Fibroblast of the aortic adventitia (primary cell): ENCODE data around the gene RASGRP4. TPM values are rescaled to one million over a fixed set of nuclear protein-coding genes. Genes with fewer than 3 reads are reported as not detected.

ENCODE experiments used
- DNase-seq: peaks from one replicate; pipeline ENCODE4 v3.0.0-alpha.2; 2010; ENCODE audit warnings: low read depth
- H3K4me3 ChIP-seq: 2 replicates; pipeline ENCODE4 v1.5.1; 2011; ENCODE audit warnings: low read depth, mild to moderate bottlenecking, control low read depth, low read length, moderate library complexity
- CTCF ChIP-seq: IDR thresholded peaks from 2 replicates; pipeline ENCODE4 v1.5.1; 2011; ENCODE audit warnings: mild to moderate bottlenecking, low read length, control low read depth, inconsistent platforms; ENCODE audit not compliant: insufficient read depth
- total RNA-seq: library from RNA; depleted of rRNA; stranded (reverse); fragments of >200 nt; gene quantifications from 2 replicates; pipeline ENCODE4 v1.2.3, GENCODE V29; 2012; ENCODE audit warnings: low replicate concordance

RASGRP4 gene
- total RNA-seq, 1 donor, result not detected

DNA sequence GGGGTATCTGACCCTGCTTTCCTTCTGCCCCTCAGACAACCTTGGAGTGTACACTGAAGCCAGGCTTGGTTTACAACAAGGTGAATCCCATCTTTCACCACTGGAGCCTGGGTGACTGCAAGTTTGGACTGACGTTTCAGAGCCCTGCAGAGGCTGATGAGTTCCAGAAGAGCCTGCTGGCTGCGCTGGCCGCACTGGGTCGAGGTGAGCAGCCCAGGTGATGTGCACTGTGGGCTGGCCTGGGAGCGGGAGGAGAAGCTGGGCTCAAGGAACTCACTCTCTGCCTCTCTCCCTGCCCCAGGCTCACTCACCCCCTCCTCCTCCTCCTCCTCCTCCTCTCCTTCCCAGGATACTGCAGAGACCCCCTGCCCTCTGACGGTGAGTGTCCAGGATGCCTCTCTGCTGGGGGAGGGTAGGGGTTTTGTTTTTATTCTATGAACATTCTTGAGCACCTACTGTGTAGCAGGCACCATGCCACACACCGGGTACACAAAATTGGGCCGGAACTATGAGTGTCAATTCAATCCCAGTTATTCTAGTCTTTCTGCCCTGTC lies 34.0 kb downstream of the RASGRP4 start:
- no peak overlapping the region for H3K4me3 ChIP-seq
- no peak for DNase-seq
- TF ChIP-seq CTCF, result no peak

DNA sequence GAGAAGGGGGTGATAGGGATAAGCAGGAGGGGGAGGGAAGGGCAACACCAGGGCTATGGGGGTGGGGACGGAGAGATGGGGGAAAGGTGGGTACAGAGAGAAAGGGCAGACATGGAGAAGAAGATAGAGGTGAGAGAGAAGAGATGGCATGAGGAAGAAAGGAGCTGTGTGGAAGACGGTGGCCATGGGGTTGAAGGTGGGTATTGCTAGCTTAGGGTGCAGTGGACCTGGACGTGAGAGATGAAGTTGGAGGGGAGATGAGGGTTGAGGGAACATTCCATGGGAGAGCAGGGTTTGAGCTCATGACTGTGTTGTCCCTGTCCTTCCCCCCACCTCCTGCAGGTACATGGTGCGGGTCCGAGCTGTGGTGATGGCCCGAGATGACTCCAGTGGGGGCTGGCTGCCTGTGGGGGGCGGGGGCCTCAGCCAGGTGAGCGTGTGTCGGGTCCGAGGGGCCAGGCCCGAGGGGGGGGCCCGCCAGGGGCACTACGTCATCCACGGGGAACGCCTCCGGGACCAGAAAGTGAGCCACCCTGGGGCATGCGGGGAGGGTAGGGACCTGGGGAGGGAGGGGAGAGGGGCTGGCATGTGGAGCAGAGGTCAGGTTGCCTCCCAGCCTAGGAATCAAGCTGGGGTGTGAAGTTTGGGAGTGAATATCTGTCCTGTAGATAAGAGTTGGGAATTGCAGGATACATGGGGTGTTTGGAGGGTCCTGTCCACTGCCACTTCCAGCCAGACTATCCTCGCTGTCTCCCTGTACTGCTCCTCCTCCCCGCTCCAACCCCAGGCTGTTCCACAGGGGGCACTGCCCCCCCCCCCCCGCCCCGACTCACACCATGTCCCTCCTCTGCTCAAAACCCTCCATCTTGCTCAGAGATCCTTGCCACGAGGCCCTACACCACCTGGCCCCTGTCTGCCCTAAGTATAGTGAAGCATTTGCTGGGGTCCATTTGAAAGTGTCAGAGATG lies 35.8 kb downstream of the RASGRP4 start:
- no peak for TF ChIP-seq CTCF
- peak overlapping the region; percentile 90 for H3K4me3 ChIP-seq
- DNase-seq, result no peak

DNA sequence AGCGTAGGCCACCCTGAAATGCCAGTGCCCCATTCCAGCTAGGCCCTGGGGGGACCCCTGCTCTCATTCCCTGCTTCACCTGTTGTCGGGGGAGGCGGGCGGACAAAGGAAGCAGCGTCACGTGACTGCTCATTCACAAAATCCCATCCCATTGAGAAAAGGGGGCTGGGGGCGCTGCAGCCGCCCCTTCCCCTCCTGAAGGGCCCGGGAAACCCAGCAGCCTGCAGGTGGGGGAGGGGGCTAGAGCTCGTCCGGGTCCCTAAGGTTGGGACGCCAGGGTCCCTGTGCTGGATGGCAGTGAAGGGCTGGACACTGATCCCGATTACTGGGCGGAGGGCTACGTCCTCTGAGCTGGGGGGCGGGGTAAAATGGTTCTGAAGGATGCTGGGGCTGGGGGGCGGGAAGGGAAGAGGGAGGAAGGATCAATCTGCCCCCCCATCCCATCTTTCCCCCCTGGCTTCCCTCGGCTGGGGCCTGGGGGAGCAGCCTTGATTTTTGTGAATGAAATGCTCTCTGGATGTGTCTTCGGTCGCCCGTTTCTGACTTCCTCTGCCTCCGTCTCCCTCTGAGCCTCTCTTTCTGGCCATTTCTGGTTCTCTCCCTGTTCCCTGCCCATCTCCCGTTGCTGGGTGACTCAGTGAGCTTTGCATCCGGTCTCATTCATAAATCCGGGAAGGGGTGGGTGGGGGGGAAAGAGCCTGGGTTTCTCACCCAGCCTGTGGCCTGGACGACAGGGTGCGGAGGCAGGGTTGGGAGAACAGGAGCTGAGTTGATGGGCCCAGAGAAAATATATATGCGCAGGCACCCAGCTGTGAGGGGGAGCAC lies 36.7 kb downstream of the RASGRP4 start:
- H3K4me3 ChIP-seq, result peak overlapping the region; percentile 90
- no peak for TF ChIP-seq CTCF
- peak; percentile 76 for DNase-seq

- DNase-seq, result no peak
- H3K4me3 ChIP-seq, result peak within 1 kb of the TSS; percentile 90
- TF ChIP-seq CTCF, result no peak
Measured at GRCh38 chr19:38388349-38389100, 37.5 kb downstream of the RASGRP4 start, which contains the start of gene SPRED3. Gene SPRED3, plus strand, starts transcription at chr19:38388697. Its CDS starts 1,606 bp downstream, at chr19:38390303.

DNA sequence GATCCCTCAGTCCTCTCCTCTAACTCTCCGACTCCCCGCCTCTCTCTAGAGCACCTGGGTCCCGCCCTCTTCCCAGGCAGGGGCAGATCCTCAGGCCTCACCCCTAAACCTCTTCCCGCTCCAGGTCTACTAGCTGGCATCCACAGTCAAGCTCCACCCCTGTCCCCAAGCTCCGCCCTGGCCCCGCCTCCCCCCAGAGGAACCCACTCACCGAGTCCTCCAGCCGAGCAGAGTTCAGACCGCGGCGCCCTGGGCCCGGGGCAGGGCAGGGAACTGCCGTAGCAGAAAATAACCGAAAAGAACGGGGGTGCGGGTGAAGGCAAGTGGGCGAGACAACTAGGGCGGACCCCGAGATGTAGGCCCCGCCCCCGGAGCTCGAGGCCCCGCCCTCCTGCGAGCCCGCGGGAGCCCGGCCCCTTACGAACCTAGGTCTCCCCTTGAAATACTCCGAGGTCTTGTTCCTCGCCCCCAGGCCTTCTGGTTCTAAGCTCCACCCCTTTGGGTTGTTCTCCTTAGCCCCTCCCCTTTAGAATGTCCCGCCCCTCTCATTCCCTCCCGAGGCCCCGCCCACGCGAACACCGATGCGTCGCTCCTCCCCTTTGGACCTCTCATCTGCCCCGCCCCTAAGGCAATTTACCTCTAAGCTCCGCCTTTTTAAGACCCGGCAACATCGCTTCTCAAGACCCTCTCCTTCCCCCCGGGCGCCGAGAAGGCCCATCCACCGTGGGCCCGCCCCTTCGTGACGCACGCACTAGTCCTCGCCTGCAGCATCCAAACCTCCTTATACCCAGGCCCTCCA lies 38.3 kb downstream of the RASGRP4 start, which contains the start of gene GGN:
Gene GGN (minus strand): TSS at position 485 of the 799 bp plus-strand sequence. CDS start 773 bp downstream, outside the sequence.
- peak; percentile 93 for DNase-seq
- peak within 1 kb of the TSS; percentile 90 for H3K4me3 ChIP-seq
- no peak for TF ChIP-seq CTCF
